Adrenal gland (tissue), 12 donors: ENCODE results near the gene MACF1. TPM values are rescaled to one million over a fixed set of nuclear protein-coding genes. Genes with fewer than 3 reads are reported as not detected.
"Not testable (repeated sequence)": the region's sequence is repeated elsewhere in the genome, so short reads cannot be mapped to it uniquely, and the experiment has no call there.

Experiments used
- DNase-seq, 7 donors: peaks; one replicate each; pipeline ENCODE4 v3.0.0-alpha.2; 2019 to 2020
- H3K27ac ChIP-seq, 5 donors: fragments of 200-600 bp; sonication (generic) in 4 of 5; 1 replicate in 3 of 5; 2 replicates in 2 of 5; pipeline versions ENCODE4 v1.5.1 to v1.8.0; 2016 to 2020; ENCODE audit warnings: mild to moderate bottlenecking in 1 of 5
- H3K27me3 ChIP-seq: fragments of 200-600 bp; 2 replicates; pipeline ENCODE4 v1.8.0; 2021
- H3K36me3 ChIP-seq, 2 donors: fragments of 200-600 bp; replicated peaks in 1 of 2; 1 replicate in 1 of 2; 2 replicates in 1 of 2; pipeline versions ENCODE4 v1.5.1 to v1.8.0; 2018 to 2022
- H3K4me1 ChIP-seq, 2 donors: fragments of 200-600 bp; replicated peaks in 1 of 2; 1 replicate in 1 of 2; 2 replicates in 1 of 2; pipeline versions ENCODE4 v1.5.1 to v1.8.0; 2018 to 2021
- H3K4me3 ChIP-seq, 4 donors: fragments of 200-600 bp; sonication (generic) in 3 of 4; one replicate each; pipeline ENCODE4 v1.5.1; 2016 to 2018
- H3K9me3 ChIP-seq, 3 donors: fragments of 200-600 bp; sonication (generic) in 1 of 3; replicated peaks in 1 of 3; 1 replicate in 2 of 3; 2 replicates in 1 of 3; pipeline versions ENCODE4 v1.5.1 to v1.8.0; 2016 to 2021
- CTCF ChIP-seq, 6 experiments: fragments of 450-650 bp in 4 of 6; fragments of 200-600 bp in 2 of 6; sonication (generic) in 1 of 6; IDR thresholded peaks; 1 replicate in 5 of 6; 2 replicates in 1 of 6; pipeline versions ENCODE4 v1.5.1 to v1.8.0; 2016 to 2021; ENCODE audit warnings: antibody characterized with exemption in 6 of 6, mild to moderate bottlenecking in 2 of 6, moderate library complexity in 1 of 6
- POLR2A ChIP-seq, 2 donors: fragments of 450-650 bp; IDR thresholded peaks; one replicate each; pipeline ENCODE4 v1.6.1; 2017; ENCODE audit warnings: antibody characterized with exemption in 2 of 2, mild to moderate bottlenecking in 2 of 2, moderate library complexity in 1 of 2
- WGBS, 4 donors: extraction: QIAGEN DNeasy Blood & Tissue Kit in 2 of 4; methylation state at CpG; one replicate each; pipeline versions ENCODE4 v1.1.5 to v1.1.7; 2013 to 2017; 5-methylcytosine and 5-hydroxymethylcytosine counted together
- intact Hi-C, 2 donors: fragments of 100-400 bp; cut with DNase I; formaldehyde crosslinking; loops; one replicate each; pipeline versions ENCODE4 v1.14.1 to v1.15.0; 2022 to 2023
- polyA plus RNA-seq, 3 donors: library from polyadenylated mRNA; stranded (reverse); fragments of 200-250 nt in 2 of 3; fragments of 350-450 nt in 1 of 3; fragmentation: Illumina TruSeq in 1 of 3; extraction: RNeasy Lipid Tissue Mini Kit (QIAGEN cat#74804) in 1 of 3; gene quantifications; one replicate each; pipeline ENCODE4 v1.2.3, GENCODE V29; 2013 to 2014
- total RNA-seq, 9 donors: library from RNA; depleted of rRNA in 4 of 9; stranded (reverse); fragments of >200 nt in 4 of 9; fragments of 120-200 nt in 1 of 9; fragmentation: NEBNext Ultra II Directional in 1 of 9; extraction: Animal tissue kit (Norgen Biotek cat#: 25700) in 1 of 9; gene quantifications; one replicate each; pipeline versions ENCODE4 v1.1.0 to v1.2.4, GENCODE V29; 2013 to 2023
- donor health status: healthy with polysubstance abuse.
- donor health status: Bipolar disorder and iron deficiency.
- donor health status: DM: yes; HTN: yes; CAD: no.
- donor health status: DM: no; HTN: no; CAD: no.
- donor health status: DM: no; HTN: no; CAD: no.
- donor health status: DM: yes; HTN: yes; CAD: no.

MACF1 gene
- total and polyA plus RNA-seq, 12 donors, result 85.1 to 334 (median 219) TPM

DNA sequence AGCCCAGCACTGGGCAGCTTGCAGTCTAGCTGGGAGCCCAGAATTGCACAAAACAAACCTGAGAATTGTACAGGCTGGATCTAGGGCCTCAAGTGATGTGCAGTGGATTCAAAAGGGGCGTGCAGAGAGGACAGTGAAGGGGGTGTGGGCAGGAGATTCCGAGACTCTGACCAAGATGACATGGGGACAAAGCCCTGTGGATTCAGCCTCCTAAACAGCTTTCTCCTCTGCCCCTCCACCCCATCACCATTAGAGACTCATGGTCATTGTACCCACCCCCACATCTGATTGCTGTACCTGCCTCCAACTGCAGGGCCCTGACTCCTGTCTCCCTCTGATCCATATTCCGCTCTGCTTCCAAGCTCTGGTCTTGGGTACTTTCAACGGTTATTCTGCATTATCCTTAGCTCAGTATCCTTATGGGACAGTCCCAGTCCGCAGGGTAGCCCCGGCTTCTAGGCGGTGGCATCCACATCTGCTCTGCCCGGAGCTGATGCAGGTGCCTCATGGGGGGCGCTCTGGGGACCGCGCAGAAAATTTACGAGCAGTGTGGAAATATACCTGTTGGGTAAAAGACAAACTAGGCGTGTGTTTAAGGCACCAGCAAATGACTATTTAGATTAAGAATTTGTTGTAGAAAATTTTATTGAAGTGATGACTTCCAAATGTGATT lies 285.2 kb downstream of the MACF1 start:
- H3K9me3 ChIP-seq, result no peaks in the 10 kb centered on the region
- intact Hi-C loops, result no loop called here
- peaks cover 0 to 25% of the 10 kb centered on the region in 2 donors for H3K36me3 ChIP-seq
- H3K4me3 ChIP-seq, result no peak overlapping the region
- H3K27ac ChIP-seq, result no peak overlapping the region
- DNase-seq, result peak in 1 of 7 donors; percentile 47
- WGBS, 4 donors, result 64 to 68% (median 64%) methylated on average over 13 of the region's 13 CpGs
- H3K4me1 ChIP-seq, result peaks cover 6 to 12% of the 10 kb centered on the region in 2 donors
- TF ChIP-seq CTCF (IDR thresholded peaks at IDR 0.05), result no peak
- TF ChIP-seq POLR2A (IDR thresholded peaks at IDR 0.05), result no peak
- no peaks in the 10 kb centered on the region for H3K27me3 ChIP-seq

- WGBS, 4 donors, result 11 to 24% (median 16%) methylated on average over 16 to 32 of the region's 32 CpGs
- Histone ChIP-seq H3K9me3 (no peaks in the 10 kb centered on the region), H3K36me3 (peaks cover 0 to 16% of the 10 kb centered on the region in 2 donors), H3K4me3 (peak overlapping the region in 1 of 4 donors; percentile 61), H3K27ac (no peak overlapping the region), H3K27me3 (no peaks in the 10 kb centered on the region), H3K4me1 (peaks cover 6 to 12% of the 10 kb centered on the region in 2 donors)
- intact Hi-C loops, result no loop called here
- DNase-seq, result peak in 2 of 7 donors; percentile 22 to 54
- TF ChIP-seq CTCF (IDR thresholded peaks at IDR 0.05), result no peak
- no peak for TF ChIP-seq POLR2A (IDR thresholded peaks at IDR 0.05)
These were observed 286.2 kb downstream of the MACF1 start for GRCh38 chr1:39490596-39491145.

GRCh38 chr1:39491146-39491921 lies 286.8 kb downstream of the MACF1 start, which contains the start of gene BMP8A:
TSS of gene BMP8A (plus strand) at chr1:39491636. CDS start at chr1:39491992, 356 bp downstream.
- H3K9me3 ChIP-seq, result no peaks in the 10 kb centered on the region
- DNase-seq, result peak in 5 of 7 donors; percentile 42 to 67 (median 62)
- H3K27me3 ChIP-seq, result no peaks in the 10 kb centered on the region
- H3K4me3 ChIP-seq, result peak within 1 kb of the TSS in 1 of 4 donors; percentile 61
- WGBS, 4 donors, result 0 to 1% (median 0%) methylated on average over 9 to 112 of the region's 112 CpGs; no CpG with 5 or more reads in 1 of the 4 donors
- peaks cover 0 to 9% of the 10 kb centered on the region in 2 donors for H3K36me3 ChIP-seq
- TF ChIP-seq POLR2A (IDR thresholded peaks at IDR 0.05), result no peak
- intact Hi-C loops, result no loop called here
- H3K4me1 ChIP-seq, result peaks cover 6 to 12% of the 10 kb centered on the region in 2 donors
- no peak within 1 kb of the TSS for H3K27ac ChIP-seq

DNA sequence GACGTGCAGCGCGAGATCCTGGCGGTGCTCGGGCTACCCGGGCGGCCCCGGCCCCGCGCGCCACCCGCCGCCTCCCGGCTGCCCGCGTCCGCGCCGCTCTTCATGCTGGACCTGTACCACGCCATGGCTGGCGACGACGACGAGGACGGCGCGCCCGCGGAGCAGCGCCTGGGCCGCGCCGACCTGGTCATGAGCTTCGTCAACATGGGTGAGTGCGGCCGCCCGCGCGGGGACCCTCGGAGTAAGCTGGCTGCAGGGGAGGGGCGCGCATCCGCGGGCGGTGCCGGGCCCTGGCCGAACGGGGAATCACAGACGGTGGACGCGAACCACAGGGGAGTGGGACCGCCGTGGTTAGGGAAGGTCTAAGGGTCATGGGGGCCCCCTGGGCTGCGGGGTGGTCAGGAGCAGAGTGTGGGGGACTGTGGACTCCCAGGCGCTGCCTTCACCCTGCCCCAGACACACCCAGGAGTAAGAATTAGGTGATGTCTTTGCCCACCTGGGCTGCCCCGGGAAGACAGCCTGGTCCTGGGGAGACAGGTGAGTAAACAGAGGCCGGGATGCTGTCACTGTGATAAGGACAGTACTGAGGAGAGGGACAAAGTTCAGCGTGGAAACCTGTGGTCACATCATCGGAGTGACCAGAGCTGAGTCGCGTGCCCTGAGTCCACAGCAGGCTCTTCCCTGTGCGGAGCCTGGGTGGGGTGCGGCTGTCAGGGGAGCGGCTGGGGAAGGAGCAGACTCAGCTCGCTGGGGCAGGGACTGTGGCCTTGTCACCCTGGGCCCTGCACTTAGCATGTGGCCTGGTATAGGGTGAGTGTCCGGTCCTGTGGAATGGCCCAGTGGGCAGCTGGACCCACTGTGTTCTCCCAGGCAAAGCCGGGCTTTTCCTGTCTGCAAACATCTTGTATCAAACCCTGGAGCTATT lies 287.9 kb downstream of the MACF1 start:
- H3K27ac ChIP-seq, result not testable (repeated sequence)

GRCh38 chr1:39493043-39493810 lies 288.7 kb downstream of the MACF1 start:
- peaks cover 6 to 12% of the 10 kb centered on the region in 2 donors for H3K4me1 ChIP-seq
- intact Hi-C loops, H3K27me3 ChIP-seq, H3K36me3 ChIP-seq, H3K4me3 ChIP-seq, H3K9me3 ChIP-seq, H3K27ac ChIP-seq: not testable (repeated sequence)
- 89 to 95% (median 93%) methylated on average over 9 to 13 of the region's 13 CpGs for WGBS, 4 donors
- DNase-seq, result peak in 1 of 7 donors; percentile 42

More for the DNA sequence above, 287.9 kb downstream of the MACF1 start:
- H3K27me3 ChIP-seq, H3K36me3 ChIP-seq, H3K9me3 ChIP-seq, intact Hi-C loops: not testable (repeated sequence)
- 21 to 57% (median 28%) methylated on average over 14 to 66 of the region's 67 CpGs for WGBS, 4 donors
- Histone ChIP-seq H3K4me3 (peak overlapping the region in 1 of 4 donors; percentile 61), H3K4me1 (peaks cover 6 to 12% of the 10 kb centered on the region in 2 donors)
- peak in 1 of 7 donors; percentile 47 for DNase-seq
